Lower lobe of right lung (tissue), 2 donors: Measurements from ENCODE around the gene CCDC90B. TPM values are rescaled to one million over a fixed set of nuclear protein-coding genes. Genes with fewer than 3 reads are reported as not detected.
"Not testable (repeated sequence)": the region's sequence is repeated elsewhere in the genome, so short reads cannot be mapped to it uniquely, and the experiment has no call there.

ENCODE experiments used
- ATAC-seq, 2 donors: fragments of 200-7000 bp; cut with Tn5 transposase; one replicate each; pipeline ENCODE4 v1.9.1; 2020 to 2022; ENCODE audit warnings: mild to moderate bottlenecking in 2 of 2, moderate library complexity in 2 of 2
- DNase-seq: peaks from one replicate; pipeline ENCODE4 v3.0.0-alpha.2; 2020
- H3K27ac ChIP-seq: fragments of 200-600 bp; one replicate; pipeline ENCODE4 v1.8.0; 2022
- H3K27me3 ChIP-seq: fragments of 200-600 bp; one replicate; pipeline ENCODE4 v1.8.0; 2022; ENCODE audit warnings: low read depth
- H3K36me3 ChIP-seq: fragments of 200-600 bp; one replicate; pipeline ENCODE4 v1.8.0; 2022; ENCODE audit warnings: mild to moderate bottlenecking
- H3K4me1 ChIP-seq: fragments of 200-600 bp; one replicate; pipeline ENCODE4 v1.8.0; 2022
- H3K4me3 ChIP-seq: fragments of 200-600 bp; one replicate; pipeline ENCODE4 v1.8.0; 2022; ENCODE audit warnings: mild to moderate bottlenecking
- H3K9me3 ChIP-seq: fragments of 200-600 bp; one replicate; pipeline ENCODE4 v1.8.0; 2022
- CTCF ChIP-seq: fragments of 200-600 bp; IDR thresholded peaks from one replicate; pipeline ENCODE4 v1.8.0; 2022; ENCODE audit warnings: antibody characterized with exemption, mild to moderate bottlenecking
- intact Hi-C: fragments of 100-400 bp; cut with DNase I; formaldehyde crosslinking; loops from one replicate; pipeline ENCODE4 v1.11.0; 2022
- total RNA-seq: library from RNA; stranded (reverse); fragmentation: NEBNext Ultra II Directional; extraction: Animal tissue kit (Norgen Biotek cat#: 25700); gene quantifications from one replicate; pipeline ENCODE4 v1.2.1, GENCODE V29; 2021
- donor health status: DM: no; HTN: yes; CAD: no; lungs with severe emphysema.

The CCDC90B gene
- total RNA-seq, 1 donor from 2014 or later: 30.0 TPM

- intact Hi-C loops: no loop called here
- Histone ChIP-seq H3K4me1 (no peaks in the 10 kb centered on the region), H3K36me3 (no peaks in the 10 kb centered on the region), H3K27ac (no peak overlapping the region), H3K9me3 (no peaks in the 10 kb centered on the region), H3K27me3 (no peaks in the 10 kb centered on the region), H3K4me3 (no peak overlapping the region)
- no peak for DNase-seq
- ATAC-seq: no peak
- no peak for TF ChIP-seq CTCF
Observed at GRCh38 chr11:83310718-83311117, 24.6 kb upstream of the CCDC90B start.

- H3K4me1 ChIP-seq, H3K9me3 ChIP-seq, intact Hi-C loops, H3K27me3 ChIP-seq, ATAC-seq, H3K27ac ChIP-seq, H3K36me3 ChIP-seq, H3K4me3 ChIP-seq, DNase-seq: not testable (repeated sequence)
Observed at GRCh38 chr11:83308536-83308935, 22.4 kb upstream of the CCDC90B start.

GRCh38 chr11:83306200-83307080 is 20.3 kb upstream of the CCDC90B start:
- no peaks in the 10 kb centered on the region for H3K27me3 ChIP-seq
- H3K36me3 ChIP-seq: no peaks in the 10 kb centered on the region
- H3K9me3 ChIP-seq: no peaks in the 10 kb centered on the region
- intact Hi-C loops: no loop called here
- H3K4me3 ChIP-seq: no peak overlapping the region
- no peak for DNase-seq
- ATAC-seq: no peak
- H3K27ac ChIP-seq: no peak overlapping the region
- no peaks in the 10 kb centered on the region for H3K4me1 ChIP-seq
- TF ChIP-seq CTCF: no peak

GRCh38 chr11:83303316-83303715 is 17.1 kb upstream of the CCDC90B start:
- Histone ChIP-seq H3K27me3 (no peaks in the 10 kb centered on the region), H3K4me1 (no peaks in the 10 kb centered on the region), H3K36me3 (no peaks in the 10 kb centered on the region), H3K9me3 (no peaks in the 10 kb centered on the region), H3K4me3 (no peak overlapping the region), H3K27ac (no peak overlapping the region)
- no peak for TF ChIP-seq CTCF
- intact Hi-C loops: no loop called here
- no peak for DNase-seq
- no peak for ATAC-seq

- no peak for TF ChIP-seq CTCF
- H3K4me3 ChIP-seq: no peak overlapping the region
- DNase-seq (no peak), ATAC-seq (no peak)
- no peaks in the 10 kb centered on the region for H3K27me3 ChIP-seq
- H3K27ac ChIP-seq: no peak overlapping the region
- no peaks in the 10 kb centered on the region for H3K4me1 ChIP-seq
- intact Hi-C loops: no loop called here
- H3K36me3 ChIP-seq: no peaks in the 10 kb centered on the region
- no peaks in the 10 kb centered on the region for H3K9me3 ChIP-seq
Observed at GRCh38 chr11:83302151-83302550, 16.0 kb upstream of the CCDC90B start.

- H3K27ac ChIP-seq: no peak overlapping the region
- H3K27me3 ChIP-seq: no peaks in the 10 kb centered on the region
- no peaks in the 10 kb centered on the region for H3K4me1 ChIP-seq
- intact Hi-C loops: no loop called here
- no peaks in the 10 kb centered on the region for H3K36me3 ChIP-seq
- no peak overlapping the region for H3K4me3 ChIP-seq
- DNase-seq (no peak), ATAC-seq (no peak)
- TF ChIP-seq CTCF: no peak
- H3K9me3 ChIP-seq: no peaks in the 10 kb centered on the region
Observed at GRCh38 chr11:83299681-83300080, 13.5 kb upstream of the CCDC90B start.
